ENCODE data around the gene NAT16. TPM values are rescaled to one million over a fixed set of nuclear protein-coding genes. Genes with fewer than 3 reads are reported as not detected.
"Not testable (repeated sequence)": the region's sequence is repeated elsewhere in the genome, so short reads cannot be mapped to it uniquely, and the experiment has no call there.

The NAT16 gene
- total RNA-seq, 1 donor from 2014 or later = not detected

DNA sequence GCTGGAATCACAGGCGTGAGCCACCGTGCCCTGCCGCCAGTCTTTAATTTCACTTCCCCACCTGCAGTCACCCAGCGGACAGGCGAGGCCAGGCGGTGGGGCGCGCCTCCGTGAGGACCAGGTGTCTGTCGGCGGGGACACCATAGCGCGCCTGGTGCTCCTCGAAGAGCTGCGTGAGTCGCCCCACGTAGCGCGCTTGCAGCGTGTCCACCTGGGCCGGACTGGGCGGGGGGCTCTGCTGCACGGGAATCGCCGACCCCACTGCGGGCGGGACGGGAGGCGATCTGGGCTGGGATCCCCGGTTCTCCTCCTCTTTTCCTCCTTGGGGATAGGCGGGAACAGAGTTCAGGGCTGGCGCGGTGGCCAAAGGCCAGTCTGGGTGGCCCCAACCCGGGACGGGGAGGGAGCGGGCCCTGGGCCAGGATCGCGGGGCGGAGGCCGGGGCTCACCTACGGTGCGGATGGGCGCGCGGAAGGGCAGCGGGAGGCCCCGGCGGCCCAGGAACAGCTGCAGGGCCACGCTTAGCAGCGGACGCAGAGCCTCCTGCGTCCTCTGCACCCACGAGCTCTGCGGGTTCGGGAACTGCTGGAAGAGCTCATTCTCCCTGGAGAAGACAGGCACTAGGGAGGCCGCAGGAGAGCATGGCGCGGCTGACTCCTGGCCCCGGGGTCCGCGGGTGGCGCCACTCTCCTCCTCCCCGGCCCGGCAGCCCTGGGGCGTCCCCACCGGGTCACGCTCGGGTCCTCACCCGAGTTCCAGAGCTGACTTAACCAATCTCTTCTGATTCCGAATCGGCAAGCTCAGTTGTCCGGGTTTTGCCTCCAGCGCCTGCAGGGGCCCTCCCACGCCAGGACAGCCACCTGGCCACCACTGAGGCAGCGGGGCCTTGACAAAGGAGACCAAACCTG, 21.9 kb upstream of the NAT16 start:
- DNase-seq (ENCODE audit: low spot score) = no peak

DNA sequence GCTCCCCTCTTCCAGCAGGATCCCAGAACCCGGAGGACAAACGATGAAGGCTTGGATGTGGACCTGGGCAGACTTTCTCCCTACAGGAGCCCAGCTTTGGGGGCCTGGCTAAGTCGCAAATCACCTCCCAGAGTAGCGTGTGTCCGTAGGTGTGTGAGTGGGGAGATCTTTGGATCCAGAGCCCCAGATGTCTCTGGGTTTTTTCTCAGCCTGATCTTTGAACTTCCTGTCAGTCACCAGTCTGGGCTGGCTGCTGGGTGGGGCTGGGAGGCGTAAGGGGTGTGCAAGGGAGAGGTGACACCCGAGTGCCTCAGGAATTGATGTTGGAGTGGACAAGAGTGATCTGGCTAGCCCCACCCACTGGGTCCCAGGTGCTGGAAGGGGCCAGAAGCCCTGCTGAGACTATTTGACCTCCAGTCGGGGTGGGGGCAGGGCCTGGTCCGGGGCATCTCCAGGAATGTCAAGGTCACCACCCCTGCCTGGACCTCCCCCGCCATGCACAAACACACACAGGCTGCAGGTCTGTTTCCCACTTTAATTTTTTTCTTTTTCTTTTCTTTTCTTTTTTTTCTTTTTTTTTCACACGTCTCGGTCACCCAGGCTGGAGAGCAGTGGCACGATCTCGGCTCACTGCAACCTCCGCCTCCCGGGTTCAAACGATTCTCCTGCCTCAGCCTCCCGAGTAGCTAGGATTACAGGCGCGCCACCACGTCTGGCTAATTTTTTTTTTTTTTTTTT, 20.9 kb upstream of the NAT16 start, which contains the start of gene MOGAT3:
TSS of gene MOGAT3 (minus strand) at position 175 of the 738 bp plus-strand sequence. CDS start 182 bp downstream, outside the sequence.
- no peak for DNase-seq (ENCODE audit: low spot score)

DNA sequence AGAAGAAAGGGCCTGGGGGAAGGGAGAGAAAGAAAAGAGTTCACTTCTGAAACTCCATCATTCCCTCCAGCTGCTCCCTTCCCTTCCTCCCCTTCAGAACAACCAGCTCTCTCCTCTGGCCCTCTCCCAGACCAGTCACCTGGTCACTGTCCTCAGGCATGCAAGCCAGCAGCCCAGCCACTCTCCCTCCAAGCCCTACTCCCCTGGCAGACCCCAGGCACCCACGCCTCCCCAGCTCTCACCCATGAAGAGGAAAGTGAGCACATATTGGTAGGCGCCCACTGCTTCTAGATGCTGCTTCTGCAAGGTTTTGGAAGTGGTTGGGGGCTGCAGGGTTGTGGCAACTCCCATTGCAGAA, 20.4 kb upstream of the NAT16 start:
- DNase-seq (ENCODE audit: low spot score) = no peak

DNA sequence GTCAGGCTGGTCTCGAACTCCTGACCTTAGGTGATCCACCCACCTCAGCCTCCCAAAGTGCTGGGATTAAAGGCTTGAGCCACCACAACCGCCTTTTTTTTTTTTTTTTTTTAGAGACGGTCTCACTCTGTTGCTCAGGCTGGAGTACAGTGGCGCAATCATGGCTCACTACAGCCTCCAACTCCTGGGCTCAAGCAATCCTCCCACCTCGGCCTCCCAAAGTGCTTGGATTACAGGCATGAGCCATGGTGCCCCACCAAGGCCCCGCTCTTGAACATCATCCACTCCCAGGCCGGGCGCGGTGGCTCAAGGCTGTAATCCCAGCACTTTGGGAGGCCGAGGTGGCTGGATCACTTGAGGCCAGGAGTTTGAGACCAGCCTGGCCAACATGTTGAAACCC, 19.4 kb upstream of the NAT16 start:
- not testable (repeated sequence) for DNase-seq (ENCODE audit: low spot score)

DNA sequence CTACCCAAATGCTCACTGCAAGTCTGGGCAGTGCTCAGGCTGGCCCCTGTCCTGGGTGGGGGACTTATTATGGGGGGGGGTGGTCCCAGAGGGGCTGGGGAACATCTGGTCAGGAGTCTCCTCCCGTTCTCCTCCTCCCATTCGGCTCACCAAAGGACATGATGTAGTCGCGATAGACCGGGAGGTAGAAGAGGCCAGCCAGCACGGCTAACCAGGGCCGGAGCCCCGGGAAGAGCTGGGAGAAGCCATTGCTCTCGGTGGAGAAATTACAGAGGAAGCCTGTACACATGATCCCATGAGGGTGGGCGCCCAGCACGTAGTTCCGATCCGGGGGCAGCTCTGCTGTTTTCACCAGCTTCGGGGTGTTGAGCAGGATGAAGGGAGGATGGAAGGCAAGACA, 18.4 kb upstream of the NAT16 start:
- DNase-seq (ENCODE audit: low spot score) = no peak

DNA sequence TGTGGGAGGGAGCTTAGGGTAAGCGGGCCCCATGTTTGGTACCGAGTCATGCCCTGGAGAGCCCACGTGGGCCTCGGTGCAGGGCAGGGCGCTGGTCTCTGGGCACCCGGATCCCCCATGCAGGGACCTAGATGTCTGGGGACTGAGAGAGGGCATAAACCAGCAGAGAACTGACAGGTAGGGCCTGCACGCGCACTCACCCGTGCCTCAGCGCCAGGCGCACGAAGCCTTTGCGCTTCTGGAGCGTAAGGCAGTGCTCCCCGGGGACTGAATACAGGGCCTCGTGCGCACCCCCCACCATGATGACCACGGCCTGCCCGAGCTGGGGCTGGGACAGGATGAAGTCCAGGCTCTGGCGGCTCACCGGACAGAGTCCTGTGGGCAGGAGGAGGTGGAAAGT, 17.9 kb upstream of the NAT16 start:
- no peak for DNase-seq (ENCODE audit: low spot score)

DNA sequence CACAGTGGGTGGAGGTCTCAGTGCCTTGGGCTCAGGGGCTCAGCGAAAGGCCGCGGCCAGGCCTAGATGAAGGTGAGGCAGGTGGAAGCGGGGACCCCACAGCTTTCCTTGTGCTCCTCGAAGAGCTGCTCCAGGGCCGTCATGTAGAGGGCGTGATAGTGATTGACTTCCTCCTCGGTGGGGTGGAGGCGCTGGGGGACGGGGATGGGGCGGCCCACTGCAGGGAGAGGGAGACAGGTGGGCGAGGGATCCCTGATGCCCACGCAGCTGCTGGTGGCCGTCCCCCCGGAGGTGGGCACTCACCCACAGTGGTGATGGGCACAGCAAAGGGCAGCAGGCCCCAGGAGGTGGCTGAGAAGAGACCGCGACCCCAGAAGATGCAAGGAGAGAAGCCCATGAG, 15.8 kb upstream of the NAT16 start:
- DNase-seq (ENCODE audit: low spot score) = no peak

DNA sequence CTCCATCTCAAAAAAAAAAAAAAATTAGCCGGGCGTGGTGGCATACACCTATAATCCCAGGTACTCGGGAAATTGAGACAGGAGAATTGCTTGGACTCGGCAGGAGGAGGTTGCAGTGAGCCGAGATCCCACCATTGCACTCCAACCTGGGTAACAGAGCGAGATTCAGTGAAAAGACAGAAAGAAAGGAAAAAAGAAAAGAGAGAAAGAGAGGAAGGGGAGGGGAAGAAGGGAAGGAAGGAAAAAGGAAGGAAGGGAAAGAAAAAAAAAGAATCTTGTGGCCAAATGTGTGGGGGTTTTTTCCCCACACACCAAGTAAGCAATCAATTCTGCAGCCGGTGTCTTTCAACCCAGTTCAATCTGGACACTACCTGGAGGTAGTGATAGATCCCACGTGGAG, 9.0 kb upstream of the NAT16 start:
- DNase-seq (ENCODE audit: low spot score) = no peak

DNA sequence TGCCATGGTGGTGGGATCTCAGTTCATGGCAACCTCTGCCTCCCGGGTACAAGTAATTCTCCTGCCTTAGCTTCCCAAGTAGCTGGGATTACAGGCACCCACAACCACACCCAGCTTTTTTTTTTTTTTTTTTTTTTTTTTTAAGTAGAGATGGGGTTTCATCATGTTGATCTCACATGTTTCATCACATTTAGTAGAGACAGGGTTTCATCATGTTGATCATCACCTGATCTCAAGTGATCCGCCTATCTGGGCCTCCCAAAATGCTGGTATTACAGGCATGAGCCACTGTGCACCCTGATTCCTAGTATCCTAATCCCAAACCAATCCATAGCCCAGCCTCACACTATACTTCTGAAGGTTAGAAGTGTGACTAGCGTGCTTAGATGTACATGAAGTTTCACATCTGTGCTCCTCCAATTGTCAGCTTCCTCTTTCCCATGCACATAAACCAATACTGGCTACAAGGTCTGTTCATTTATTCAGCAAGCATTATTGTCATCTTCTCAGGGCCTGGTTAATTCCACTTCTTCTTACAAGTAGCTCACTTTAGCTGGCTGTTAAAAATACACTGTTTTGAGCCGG, 6.8 kb upstream of the NAT16 start:
- DNase-seq (ENCODE audit: low spot score) = no peak

DNA sequence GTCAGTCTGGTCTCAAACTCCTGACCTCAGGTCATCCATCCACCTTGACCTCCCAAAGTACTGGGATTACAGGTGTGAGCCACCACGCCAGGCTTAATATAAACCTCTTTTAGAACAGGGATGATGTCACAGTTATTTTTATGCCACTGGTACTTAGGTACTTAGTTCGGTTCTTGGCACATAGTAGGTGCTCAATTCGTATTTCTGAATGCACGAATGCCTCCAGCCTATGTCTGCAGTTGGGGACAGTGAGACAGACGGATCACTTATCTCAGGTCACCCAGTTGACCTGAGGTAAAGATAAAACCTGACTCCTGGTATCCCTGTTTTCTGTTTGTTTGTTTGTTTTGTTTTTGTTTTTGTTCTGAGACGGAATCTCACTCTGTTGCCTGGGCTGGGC, 6.1 kb upstream of the NAT16 start:
- no peak for DNase-seq (ENCODE audit: low spot score)

DNA sequence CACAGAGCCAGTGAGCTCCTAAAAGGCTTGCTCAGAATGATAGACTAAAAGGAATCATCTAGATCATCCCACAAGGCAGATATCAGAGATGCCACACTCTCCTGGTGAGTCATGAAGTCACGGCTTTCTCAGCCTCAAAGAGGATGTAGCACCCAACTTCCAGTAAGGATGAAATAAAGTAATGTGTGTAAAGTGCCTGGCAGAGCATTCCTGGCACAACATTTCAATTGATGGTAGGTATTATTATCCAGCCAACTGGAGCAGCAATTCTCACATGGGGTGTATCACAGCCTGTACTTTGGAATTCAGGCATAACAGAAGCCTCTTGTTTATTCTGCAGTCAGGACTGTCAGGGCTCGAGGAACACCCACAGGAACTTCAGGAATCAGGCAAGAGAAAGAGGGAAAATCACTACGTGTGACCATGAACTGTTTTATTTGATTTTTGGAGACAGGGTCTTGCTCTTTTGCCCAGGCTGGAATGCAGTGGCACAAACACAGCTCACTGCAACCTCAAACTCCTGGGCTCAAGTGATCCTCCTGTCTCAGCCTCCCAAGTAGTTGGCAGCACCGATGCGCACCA, 5.3 kb upstream of the NAT16 start:
- no peak for DNase-seq (ENCODE audit: low spot score)

DNA sequence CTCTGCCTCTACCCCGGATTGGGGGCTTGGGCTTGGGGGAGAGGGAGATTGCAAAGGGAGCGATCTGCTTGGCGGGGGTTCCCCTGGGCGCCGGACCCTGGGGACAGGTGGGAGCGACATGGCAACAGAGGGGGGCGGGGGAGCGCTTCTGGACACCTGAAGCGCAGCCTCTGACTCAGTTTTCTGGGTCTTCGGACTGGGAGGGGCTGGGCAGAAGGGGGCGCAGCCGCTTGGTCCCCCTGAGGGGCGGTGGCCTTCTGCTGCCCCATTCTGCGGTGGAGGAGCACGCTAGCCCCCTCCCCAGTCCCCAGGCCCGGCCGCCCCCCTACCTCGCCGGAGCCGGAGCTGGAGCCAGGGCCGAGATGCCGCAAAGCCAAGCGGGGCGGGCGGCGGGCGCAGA, 380 bp downstream of the NAT16 start:
- no peak for DNase-seq (ENCODE audit: low spot score)

DNA sequence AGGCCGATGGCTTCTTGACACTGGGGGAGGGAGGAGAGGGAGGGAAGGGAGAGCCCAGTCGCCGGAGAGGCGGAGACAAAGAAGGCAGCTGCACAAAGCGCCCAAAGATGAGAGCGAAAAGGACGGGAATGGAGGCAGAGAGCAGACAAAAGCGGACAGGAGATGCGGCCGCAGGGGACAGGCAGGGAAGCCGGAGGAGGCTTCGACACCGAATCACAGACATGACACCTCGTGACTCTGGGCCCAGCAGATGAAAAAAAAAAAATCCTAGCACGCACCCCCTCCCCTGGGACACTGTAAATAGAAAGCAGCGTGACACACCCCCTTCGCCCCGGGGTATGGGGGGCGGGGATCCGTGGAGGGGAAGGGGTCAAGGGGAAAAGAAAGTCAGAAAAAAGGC, 976 bp downstream of the NAT16 start:
- DNase-seq (ENCODE audit: low spot score) = no peak

DNA sequence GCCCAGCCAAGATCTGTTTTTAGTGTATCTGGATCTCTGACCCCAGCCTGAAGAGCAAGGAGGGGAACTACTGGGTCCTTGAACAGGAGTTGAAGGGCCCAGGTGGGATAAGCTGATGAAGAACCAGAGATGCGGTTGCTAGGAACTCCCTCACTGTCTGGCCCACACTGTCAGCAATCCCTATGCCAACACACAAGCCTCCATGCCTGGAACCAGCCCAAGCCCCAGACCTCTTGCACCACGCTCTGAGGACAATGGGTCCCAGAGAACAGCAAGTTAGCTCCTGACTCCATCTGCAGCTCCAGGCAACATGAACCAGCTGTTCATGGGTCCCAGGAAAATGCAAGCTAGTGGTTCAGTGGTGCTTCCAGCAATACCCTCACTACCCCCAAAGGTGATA, 2.4 kb downstream of the NAT16 start:
- DNase-seq (ENCODE audit: low spot score) = no peak

DNA sequence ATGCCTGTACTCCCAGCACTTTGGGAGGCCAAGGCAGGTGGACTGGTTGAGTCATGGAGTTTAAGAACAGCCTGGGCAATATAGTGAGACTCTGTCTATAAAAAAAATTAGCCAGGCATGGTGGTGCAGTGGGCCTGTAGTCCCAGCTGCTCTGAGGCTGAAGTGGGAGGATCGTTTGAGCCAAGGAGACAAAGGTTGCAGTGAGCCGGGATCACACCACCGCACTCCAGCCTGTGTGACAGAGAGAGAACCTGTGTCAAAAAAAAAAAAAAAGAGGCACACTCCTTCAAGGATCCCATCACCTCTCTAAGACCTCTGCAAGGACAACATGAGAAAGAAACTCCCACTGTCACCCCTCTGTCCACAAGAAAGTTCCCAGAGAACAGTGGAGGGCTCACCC, 4.4 kb downstream of the NAT16 start:
- DNase-seq (ENCODE audit: low spot score) = no peak

DNA sequence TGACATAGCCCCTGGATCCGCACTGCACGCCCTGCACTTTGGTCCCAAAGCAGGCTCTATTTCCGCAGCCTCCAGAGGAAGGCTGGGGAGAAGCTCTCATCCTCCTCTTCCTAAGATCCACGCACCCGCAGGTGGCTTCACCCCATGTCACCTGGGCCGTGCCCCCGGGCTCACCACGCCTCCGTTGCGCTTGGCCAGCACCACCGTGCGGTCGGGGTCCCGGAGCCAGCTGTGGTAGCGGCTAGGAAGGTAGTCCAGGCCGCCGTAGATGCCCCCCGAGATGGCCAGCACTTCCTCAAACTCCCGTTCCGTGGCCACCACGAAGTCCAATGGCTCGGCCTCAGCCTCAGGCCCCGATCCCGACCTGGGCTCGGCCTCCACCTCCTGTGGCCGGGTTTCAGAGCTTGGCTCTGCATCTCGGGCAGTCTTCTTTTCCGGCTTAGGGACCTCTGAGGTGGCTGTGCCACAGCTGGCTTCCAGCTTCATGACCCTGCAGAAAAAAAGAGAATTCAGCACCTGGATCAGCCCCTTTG, 5.7 kb downstream of the NAT16 start:
- no peak for DNase-seq (ENCODE audit: low spot score)

DNA sequence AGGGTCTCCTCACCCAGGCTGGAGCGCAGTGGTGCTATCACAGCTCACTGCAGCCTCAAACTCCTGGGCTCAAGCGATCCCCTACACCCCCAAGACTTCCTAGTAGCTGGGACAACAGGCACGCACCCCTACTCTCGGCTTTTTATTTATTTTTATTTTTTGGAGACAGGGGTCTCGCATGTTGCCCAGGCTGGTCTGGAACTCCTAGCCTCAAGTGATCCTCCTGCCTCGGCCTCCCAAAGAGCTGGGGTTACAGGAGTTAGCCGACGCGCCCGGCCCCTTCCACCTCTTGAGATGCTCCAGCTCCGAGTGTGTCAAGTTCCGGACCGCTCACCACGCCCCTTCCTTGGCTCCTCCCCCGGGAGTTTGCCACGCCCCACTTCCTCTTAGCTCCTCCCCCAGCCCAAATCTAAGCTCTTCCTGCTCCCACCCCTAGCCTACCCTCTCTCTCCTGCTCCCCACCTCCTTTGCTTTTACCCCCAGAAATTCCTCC, 6.3 kb downstream of the NAT16 start:
- no peak for DNase-seq (ENCODE audit: low spot score)

DNA sequence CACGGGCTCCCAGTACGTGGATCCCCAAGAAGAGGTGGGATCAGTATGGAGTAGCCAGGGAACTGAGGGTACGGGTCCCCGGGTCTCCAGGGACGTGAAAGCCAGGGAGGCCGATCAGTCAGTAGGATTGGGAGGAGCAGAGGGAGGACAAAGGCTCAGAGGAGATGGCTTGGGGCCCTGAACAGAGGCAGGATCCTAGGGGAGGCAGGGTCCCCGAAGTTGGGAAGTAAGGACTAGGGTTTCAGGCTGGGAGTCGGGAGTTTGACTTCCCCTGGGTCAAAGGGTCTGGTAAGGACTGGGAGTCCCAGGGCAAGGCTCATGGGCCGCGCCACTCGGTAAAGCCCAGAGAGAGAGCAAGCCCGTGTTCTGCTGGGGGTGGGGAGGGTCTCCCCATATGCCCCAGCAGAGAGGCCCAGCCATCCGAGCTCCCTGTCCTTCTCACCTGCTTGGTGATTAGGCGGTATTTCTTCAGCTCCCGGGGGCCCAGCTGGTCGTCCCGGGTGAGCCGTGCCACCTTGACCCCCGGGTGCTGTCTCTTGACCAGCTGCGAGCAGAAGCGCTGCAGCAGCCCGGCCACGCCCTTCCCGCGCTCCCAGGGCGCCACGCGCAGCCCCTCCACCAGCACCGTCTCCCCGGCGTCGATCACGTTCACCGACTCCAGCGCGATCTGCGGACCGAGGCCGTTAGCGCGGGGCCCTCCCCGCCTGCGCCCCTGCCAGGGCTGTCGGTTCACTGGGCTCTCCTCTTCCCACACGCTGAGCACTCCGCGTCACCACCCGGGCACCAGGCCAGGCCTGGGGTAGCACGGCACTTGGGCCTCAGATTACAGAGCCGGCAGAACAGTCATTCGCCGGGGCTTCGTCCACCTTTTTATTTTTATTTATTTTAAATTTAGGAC, 7.0 kb downstream of the NAT16 start:
- peak; percentile 56 for DNase-seq (ENCODE audit: low spot score)

DNA sequence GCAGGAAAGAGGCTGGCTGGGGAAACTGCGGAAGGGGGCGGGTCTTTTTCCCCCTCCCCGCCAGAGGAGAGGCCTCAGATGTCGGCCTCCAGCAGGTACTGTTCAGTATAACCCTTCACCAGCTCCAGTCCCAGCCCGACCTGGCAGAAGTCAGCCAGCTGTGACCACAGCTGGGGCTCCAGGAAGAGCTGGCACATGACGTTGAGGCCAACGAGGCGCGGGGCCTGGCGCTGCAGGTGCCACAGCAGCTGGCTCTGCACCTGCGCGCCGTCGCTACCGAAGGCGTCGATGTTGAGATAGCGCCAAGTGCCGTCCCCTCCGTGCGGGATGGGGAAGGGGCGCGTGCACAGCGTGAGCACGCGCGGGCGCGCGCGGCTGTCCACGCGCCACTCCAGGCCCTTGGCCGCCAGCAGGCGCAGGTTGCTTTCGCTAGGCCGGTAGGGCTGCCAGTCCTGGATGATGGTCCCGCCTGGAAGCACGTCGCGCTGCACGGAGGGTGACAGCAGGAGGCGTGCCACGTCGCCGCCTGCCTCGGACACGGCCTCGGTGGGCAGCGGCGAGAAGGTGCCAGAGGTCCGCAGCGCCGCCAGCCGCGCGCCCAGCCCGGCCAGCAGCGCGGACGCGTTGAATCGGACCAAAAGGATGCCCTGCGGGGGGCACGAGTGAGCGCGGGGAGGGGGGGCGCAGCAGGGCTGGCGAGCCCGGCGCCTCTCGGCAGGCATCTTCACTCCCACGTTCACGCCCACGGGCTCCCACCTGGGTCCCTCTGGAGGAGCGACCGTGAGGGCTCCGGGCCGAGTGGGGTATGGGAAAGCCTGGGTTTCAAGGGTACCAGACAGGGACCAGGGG, 7.9 kb downstream of the NAT16 start:
- no peak for DNase-seq (ENCODE audit: low spot score)

DNA sequence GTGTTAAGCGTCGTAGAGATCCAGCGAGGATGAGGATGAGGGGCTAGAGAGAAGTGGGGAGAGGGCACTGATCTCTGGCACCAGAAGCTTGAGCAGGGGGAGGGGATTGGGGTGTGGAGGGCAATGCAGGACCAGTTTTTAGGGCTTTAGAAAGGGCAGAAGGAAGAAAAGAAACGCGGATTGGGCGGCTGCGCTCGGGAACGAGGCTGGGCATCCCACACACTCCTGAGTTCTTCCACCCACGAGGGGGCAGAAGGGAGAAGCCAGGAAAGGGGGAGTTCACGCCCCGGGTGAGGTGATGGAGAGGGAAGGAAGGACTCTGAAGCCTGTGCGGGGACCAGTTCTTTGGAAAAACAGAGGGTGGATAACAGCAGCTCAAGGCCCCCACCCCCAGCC, 8.7 kb downstream of the NAT16 start:
- no peak for DNase-seq (ENCODE audit: low spot score)
